ENCODE results near the gene ARHGAP6. TPM values are rescaled to one million over a fixed set of nuclear protein-coding genes. Genes with fewer than 3 reads are reported as not detected.

The ARHGAP6 gene
- total and polyA plus RNA-seq, 2 experiments from 2014 or later, result 0.08 to 0.54 TPM

- peak; percentile 35 for DNase-seq
- Histone ChIP-seq H3K79me2 (ENCODE audit: insufficient read depth) (no peaks in the 10 kb centered on the region), H4K20me1 (ENCODE audit: insufficient read depth) (no peaks in the 10 kb centered on the region), H2AFZ (no peak overlapping the region), H3K9me3 (ENCODE audit: low read depth) (no peaks in the 10 kb centered on the region), H3K4me2 (ENCODE audit: unreplicated experiment) (no peak overlapping the region), H3K4me1 (ENCODE audit: insufficient read depth) (peaks cover 15% of the 10 kb centered on the region; the same call in 1 of the 2 replicates), H3K9me2 (ENCODE audit: insufficient read depth) (no peaks in the 10 kb centered on the region), H3K4me3 (no peak overlapping the region), H3K36me3 (ENCODE audit: low read depth) (no peaks in the 10 kb centered on the region), H3F3A (ENCODE audit: insufficient read depth) (peaks cover 9% of the 10 kb centered on the region; the same call in 1 of the 2 replicates), H3K27ac (no peak overlapping the region), H3K27me3 (replicated peaks; ENCODE audit: insufficient read depth) (no peaks in the 10 kb centered on the region), H3K9ac (no peak overlapping the region)
- WGBS, 2 experiments (ENCODE audit: low coverage in 1 of 2, low lambda C conversion rate in 2 of 2, missing lambda C conversion rate in 2 of 2), result 61 to 71% methylated on average over 5 of the region's 5 CpGs
- TF ChIP-seq EZH2 (IDR thresholded peaks at IDR 0.05; ENCODE audit: insufficient read depth, poor library complexity, severe bottlenecking), result no peak
- no peak for TF ChIP-seq EZH2phosphoT487 (IDR thresholded peaks at IDR 0.05; ENCODE audit: insufficient read depth, low read depth)
- in situ Hi-C loops (cut with MboI), result no loop called here
Measured at GRCh38 chrX:11555759-11556158, 110.0 kb downstream of the ARHGAP6 start.

DNA sequence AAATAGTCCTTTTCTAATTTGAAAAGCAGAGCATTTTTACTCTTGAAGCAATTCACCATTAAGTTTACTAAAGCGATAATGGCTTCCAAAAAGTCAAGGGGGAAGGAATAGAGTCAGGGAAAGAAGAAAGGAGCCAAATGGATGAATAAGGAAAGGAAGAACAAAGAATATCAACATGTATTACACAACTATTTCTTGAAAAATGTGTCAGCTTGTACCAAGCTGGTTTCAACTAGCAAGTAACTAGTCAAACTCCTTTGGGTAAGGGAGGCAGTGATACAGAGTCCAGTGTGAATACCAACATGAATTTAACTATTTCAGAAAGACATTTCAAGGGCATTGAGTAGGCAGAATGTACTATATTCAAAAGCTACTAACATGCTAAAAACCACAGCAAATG lies 112.1 kb downstream of the ARHGAP6 start:
- Histone ChIP-seq H3K4me2 (ENCODE audit: unreplicated experiment) (no peak overlapping the region), H3K27me3 (replicated peaks; ENCODE audit: insufficient read depth) (no peaks in the 10 kb centered on the region), H3K27ac (no peak overlapping the region), H3K4me3 (no peak overlapping the region), H3K9me2 (ENCODE audit: insufficient read depth) (no peaks in the 10 kb centered on the region), H2AFZ (no peak overlapping the region), H3K4me1 (ENCODE audit: insufficient read depth) (peaks cover 15% of the 10 kb centered on the region; the same call in 1 of the 2 replicates), H3K9ac (no peak overlapping the region), H3F3A (ENCODE audit: insufficient read depth) (peaks cover 9% of the 10 kb centered on the region; the same call in 1 of the 2 replicates), H3K9me3 (ENCODE audit: low read depth) (no peaks in the 10 kb centered on the region), H4K20me1 (ENCODE audit: insufficient read depth) (no peaks in the 10 kb centered on the region), H3K36me3 (ENCODE audit: low read depth) (no peaks in the 10 kb centered on the region), H3K79me2 (ENCODE audit: insufficient read depth) (no peaks in the 10 kb centered on the region)
- in situ Hi-C loops (cut with MboI), result no loop called here
- DNase-seq, result peak; percentile 13
- WGBS, 2 experiments (ENCODE audit: low coverage in 1 of 2, low lambda C conversion rate in 2 of 2, missing lambda C conversion rate in 2 of 2), result 35 to 67% methylated on average over 1 of the region's 1 CpG
- TF ChIP-seq EZH2 (IDR thresholded peaks at IDR 0.05; ENCODE audit: insufficient read depth, poor library complexity, severe bottlenecking), result no peak
- TF ChIP-seq EZH2phosphoT487 (IDR thresholded peaks at IDR 0.05; ENCODE audit: insufficient read depth, low read depth), result no peak

GRCh38 chrX:11551151-11551550 lies 114.6 kb downstream of the ARHGAP6 start:
- 76 to 90% methylated on average over 1 of the region's 1 CpG for WGBS, 2 experiments (ENCODE audit: low coverage in 1 of 2, low lambda C conversion rate in 2 of 2, missing lambda C conversion rate in 2 of 2)

DNA sequence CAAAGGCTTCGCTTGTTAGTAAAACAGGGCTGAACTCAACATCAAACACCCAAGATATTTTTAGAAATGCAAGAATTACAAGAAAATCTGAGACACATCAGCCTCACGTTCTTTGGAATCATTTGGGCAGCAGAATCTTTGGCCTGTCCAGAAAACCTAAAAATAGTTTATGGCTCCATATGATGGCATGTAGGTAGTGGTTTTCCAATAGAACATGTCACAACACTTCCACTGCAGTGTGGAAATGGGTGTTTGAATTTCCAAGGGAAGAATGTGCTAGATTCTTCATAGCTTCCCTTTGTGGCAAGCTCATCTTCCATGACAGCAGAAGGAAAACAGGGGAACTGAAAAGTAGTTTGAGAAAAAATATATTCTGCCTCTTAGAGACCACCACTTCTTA lies 118.8 kb downstream of the ARHGAP6 start:
- DNase-seq, result no peak
- Histone ChIP-seq H4K20me1 (ENCODE audit: insufficient read depth) (no peaks in the 10 kb centered on the region), H3K9me3 (ENCODE audit: low read depth) (no peaks in the 10 kb centered on the region), H3K9me2 (ENCODE audit: insufficient read depth) (no peaks in the 10 kb centered on the region), H3K27me3 (replicated peaks; ENCODE audit: insufficient read depth) (no peaks in the 10 kb centered on the region), H3K4me2 (ENCODE audit: unreplicated experiment) (no peak overlapping the region), H3F3A (ENCODE audit: insufficient read depth) (no peaks in the 10 kb centered on the region), H2AFZ (no peak overlapping the region), H3K79me2 (ENCODE audit: insufficient read depth) (no peaks in the 10 kb centered on the region), H3K36me3 (ENCODE audit: low read depth) (no peaks in the 10 kb centered on the region), H3K9ac (no peak overlapping the region), H3K27ac (no peak overlapping the region), H3K4me3 (no peak overlapping the region), H3K4me1 (ENCODE audit: insufficient read depth) (no peaks in the 10 kb centered on the region)
- WGBS, 2 experiments (ENCODE audit: low coverage in 1 of 2, low lambda C conversion rate in 2 of 2, missing lambda C conversion rate in 2 of 2), result 42 to 72% methylated on average over 2 of the region's 2 CpGs
- TF ChIP-seq EZH2 (IDR thresholded peaks at IDR 0.05; ENCODE audit: insufficient read depth, poor library complexity, severe bottlenecking) (no peak), EZH2phosphoT487 (IDR thresholded peaks at IDR 0.05; ENCODE audit: insufficient read depth, low read depth) (no peak)
- in situ Hi-C loops (cut with MboI), result no loop called here

More at GRCh38 chrX:11551151-11551550, 114.6 kb downstream of the ARHGAP6 start:
- H3K4me3 ChIP-seq, result no peak overlapping the region
- H3K9me2 ChIP-seq (ENCODE audit: insufficient read depth), result no peaks in the 10 kb centered on the region
- H3F3A ChIP-seq (ENCODE audit: insufficient read depth), result no peaks in the 10 kb centered on the region
- no peaks in the 10 kb centered on the region for H3K4me1 ChIP-seq (ENCODE audit: insufficient read depth)
- no peak overlapping the region for H3K27ac ChIP-seq
- DNase-seq, result no peak
- no peaks in the 10 kb centered on the region for H4K20me1 ChIP-seq (ENCODE audit: insufficient read depth)
- no peaks in the 10 kb centered on the region for H3K79me2 ChIP-seq (ENCODE audit: insufficient read depth)
- in situ Hi-C loops (cut with MboI), result no loop called here
- H3K4me2 ChIP-seq (ENCODE audit: unreplicated experiment), result no peak overlapping the region
- H3K27me3 ChIP-seq (replicated peaks; ENCODE audit: insufficient read depth), result no peaks in the 10 kb centered on the region
- TF ChIP-seq EZH2 (IDR thresholded peaks at IDR 0.05; ENCODE audit: insufficient read depth, poor library complexity, severe bottlenecking) (no peak), EZH2phosphoT487 (IDR thresholded peaks at IDR 0.05; ENCODE audit: insufficient read depth, low read depth) (no peak)
- no peaks in the 10 kb centered on the region for H3K36me3 ChIP-seq (ENCODE audit: low read depth)
- no peak overlapping the region for H3K9ac ChIP-seq
- no peak overlapping the region for H2AFZ ChIP-seq
- no peaks in the 10 kb centered on the region for H3K9me3 ChIP-seq (ENCODE audit: low read depth)

- Histone ChIP-seq H4K20me1 (ENCODE audit: insufficient read depth) (no peaks in the 10 kb centered on the region), H2AFZ (no peak overlapping the region), H3K79me2 (ENCODE audit: insufficient read depth) (no peaks in the 10 kb centered on the region), H3K4me3 (no peak overlapping the region), H3K36me3 (ENCODE audit: low read depth) (no peaks in the 10 kb centered on the region), H3K27me3 (replicated peaks; ENCODE audit: insufficient read depth) (no peaks in the 10 kb centered on the region), H3K27ac (no peak overlapping the region), H3K9me2 (ENCODE audit: insufficient read depth) (no peaks in the 10 kb centered on the region), H3K9me3 (ENCODE audit: low read depth) (no peaks in the 10 kb centered on the region), H3K4me2 (ENCODE audit: unreplicated experiment) (no peak overlapping the region), H3F3A (ENCODE audit: insufficient read depth) (no peaks in the 10 kb centered on the region), H3K4me1 (ENCODE audit: insufficient read depth) (no peaks in the 10 kb centered on the region), H3K9ac (no peak overlapping the region)
- 80 to 100% methylated on average over 1 of the region's 1 CpG for WGBS, 2 experiments (ENCODE audit: low coverage in 1 of 2, low lambda C conversion rate in 2 of 2, missing lambda C conversion rate in 2 of 2)
- in situ Hi-C loops (cut with MboI), result no loop called here
- TF ChIP-seq EZH2 (IDR thresholded peaks at IDR 0.05; ENCODE audit: insufficient read depth, poor library complexity, severe bottlenecking) (no peak), EZH2phosphoT487 (IDR thresholded peaks at IDR 0.05; ENCODE audit: insufficient read depth, low read depth) (no peak)
- DNase-seq, result no peak
Measured at GRCh38 chrX:11543249-11543648, 122.5 kb downstream of the ARHGAP6 start.

Data from GM23248 (cell line).